Measurements from ENCODE around the gene CSNK1G3.

CSNK1G3 gene

DNA sequence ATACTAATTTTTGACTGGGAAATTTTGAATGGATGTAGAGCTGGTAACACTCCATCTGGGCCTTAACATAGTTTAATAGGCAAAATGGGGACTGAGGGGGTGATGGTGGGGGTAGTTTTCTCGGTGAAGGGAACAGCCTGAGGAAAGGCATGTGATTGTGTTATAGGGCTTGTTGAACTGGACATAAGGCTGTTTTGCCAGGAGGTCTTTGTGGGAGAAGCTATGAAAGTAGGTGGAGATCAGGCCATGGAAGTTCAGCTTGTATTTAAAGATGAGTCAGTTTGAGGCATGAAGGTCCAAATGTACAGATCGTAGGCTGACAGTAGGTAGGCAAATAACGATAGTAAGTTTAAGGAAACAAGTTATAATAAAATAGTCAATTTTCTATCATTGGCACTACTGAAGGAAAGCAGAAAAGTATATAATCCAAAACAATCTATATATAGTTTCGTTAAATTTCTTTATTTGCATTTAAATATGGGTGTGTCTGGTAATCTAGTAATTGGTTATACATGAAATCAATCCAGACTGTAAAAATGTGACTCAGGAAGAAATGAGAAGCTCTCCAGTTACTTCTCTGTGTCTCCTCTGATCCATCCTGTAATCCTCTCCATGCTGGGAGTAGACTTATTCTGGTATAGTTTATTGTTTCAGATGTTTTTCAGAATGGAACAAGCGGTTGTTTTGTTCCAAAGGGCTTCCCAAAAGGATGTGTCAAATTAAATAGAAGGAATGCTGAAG lies 2.8 kb downstream of the CSNK1G3 start:
- no peak for DNase-seq (ENCODE audit: low read depth)

DNA sequence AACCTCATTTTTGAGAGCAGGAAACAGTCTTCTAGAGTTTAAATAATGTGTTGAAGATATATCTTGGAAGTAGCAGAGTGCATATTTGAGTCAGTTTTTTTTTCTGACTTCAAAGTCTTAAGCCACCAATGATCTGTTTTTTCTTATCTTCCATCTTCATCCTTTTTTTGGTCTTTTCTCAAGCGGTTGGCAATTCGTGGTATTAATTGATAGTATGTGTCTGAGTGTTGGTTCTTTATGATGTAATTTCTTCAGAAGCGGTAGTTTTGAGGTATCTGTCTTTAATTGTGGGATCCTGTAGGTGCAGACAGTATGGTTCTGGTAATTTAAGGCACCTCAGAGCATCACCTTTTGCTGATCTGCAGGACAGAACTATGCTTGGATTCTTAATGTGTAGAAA lies 3.9 kb downstream of the CSNK1G3 start:
- no peak for DNase-seq (ENCODE audit: low read depth)

DNA sequence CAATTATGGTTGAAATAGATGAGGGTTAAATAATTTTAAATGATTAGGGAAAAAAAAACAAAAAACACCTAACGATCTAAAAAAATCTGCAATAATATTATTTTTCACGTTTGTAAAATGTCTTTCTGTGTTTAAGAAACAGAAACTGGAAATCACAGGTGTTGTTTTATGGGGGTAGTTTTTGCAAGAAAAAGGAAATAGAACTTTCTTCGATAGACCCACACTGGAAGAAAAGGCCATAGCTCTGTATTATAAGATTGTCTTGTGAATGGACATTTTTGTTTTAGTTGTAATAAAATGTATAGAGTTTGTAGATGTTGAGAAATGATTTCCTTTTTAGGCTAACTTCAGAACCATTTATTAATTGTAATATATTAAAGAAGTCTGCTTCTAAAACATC lies 5.5 kb downstream of the CSNK1G3 start:
- no peak for DNase-seq (ENCODE audit: low read depth)

DNA sequence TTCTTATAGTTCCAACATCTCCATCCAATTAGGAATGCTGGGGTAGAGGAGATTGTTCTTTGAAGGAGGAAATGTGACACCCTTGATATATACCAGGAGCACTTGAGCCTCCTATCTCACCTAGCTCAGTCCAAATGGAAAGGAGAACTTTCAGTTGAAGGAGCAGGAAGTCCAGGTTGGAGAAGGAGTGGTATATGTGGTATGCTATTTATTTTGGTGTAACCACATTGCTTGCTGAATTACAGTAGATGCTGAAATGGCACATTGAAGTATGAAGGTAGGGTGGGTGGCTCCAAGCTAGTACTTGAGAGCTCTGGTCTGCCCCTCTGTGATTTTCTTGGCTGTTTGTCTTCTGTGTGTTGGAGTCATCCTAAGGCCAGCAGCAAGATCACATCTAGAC lies 6.1 kb downstream of the CSNK1G3 start:
- DNase-seq (ENCODE audit: low read depth) = no peak

DNA sequence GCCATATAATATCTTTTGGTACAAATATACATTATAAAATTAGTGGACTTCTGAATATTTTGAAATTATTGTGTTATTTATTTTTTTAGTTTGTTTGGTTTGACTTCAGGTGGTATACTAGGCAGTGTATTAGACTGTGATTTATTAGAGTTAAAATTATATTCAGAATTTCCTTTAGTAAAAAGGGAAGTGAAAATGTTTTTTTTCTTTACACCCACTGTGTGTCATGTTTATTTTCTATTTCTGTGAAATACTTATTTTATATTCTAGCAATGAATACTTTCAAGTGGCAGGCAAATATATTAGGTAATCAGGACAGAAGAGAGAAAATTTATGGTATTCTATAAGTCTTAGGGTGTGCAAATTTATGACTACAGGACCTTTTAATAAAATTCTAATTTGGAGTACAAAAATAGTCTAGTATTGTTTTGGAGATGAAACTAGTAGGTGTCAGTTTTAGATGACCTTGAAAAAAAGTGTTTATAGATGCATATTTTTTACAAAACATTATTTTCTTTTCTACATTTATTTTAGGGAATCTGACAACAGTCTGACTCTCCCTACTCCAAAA lies 8.8 kb downstream of the CSNK1G3 start:
- DNase-seq (ENCODE audit: low read depth) = no peak

DNA sequence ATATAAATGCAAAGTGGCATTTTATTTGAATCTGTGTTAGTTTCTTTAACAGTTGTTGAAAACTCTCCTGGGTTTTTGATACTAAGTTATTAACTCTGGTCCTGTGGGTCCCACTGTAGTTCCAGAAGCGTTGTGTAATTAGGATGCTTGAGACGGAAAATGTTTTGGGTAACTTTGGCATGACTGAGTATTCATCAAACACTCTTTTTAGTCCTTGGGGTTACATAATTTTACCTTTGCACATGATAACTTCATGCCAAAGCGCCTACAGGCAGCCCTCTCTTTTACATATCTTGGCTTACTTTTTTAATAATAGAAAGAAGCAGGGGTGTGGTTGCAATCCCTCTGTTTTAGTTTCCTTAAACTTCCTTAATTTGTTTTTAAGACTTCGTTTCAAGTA lies 12.2 kb downstream of the CSNK1G3 start:
- no peak for DNase-seq (ENCODE audit: low read depth)

DNA sequence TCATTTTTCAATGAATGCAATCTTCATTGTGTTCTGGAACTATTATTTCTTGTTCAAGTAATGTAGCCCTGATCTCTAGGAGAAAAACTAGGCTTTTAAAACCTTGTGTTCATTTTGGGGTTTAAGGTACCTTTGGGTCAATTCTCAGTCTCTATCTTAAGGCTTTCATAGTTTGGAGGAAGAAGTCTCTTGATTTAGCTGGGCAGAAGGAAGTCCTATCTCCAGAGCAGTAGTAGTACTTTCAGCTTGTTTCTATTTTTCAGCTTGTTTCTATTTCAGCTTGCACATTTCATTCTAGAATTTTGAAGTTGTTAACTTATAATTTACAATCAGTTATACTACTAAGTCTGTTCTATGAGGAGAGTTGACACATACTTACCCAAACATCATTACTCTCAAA lies 15.2 kb downstream of the CSNK1G3 start:
- DNase-seq (ENCODE audit: low read depth) = no peak

DNA sequence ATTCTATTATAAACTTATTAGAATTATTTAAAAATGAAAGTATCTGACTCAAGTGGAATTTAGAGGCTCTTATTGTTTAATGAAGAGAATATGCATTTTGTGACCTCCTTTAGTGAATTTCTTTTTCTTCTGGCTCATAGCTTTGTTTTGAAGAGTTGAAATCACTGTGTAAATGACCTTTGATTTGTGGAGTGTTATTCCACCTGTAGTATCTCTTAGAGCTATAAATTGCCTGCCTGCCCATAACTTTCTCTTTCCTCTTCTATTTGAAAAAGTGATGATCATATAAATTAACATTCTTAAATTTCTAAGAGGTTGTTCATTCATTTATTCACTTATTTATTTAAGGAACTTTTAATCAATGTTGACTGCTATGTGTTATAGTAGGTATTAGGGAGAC lies 16.1 kb downstream of the CSNK1G3 start:
- no peak for DNase-seq (ENCODE audit: low read depth)

DNA sequence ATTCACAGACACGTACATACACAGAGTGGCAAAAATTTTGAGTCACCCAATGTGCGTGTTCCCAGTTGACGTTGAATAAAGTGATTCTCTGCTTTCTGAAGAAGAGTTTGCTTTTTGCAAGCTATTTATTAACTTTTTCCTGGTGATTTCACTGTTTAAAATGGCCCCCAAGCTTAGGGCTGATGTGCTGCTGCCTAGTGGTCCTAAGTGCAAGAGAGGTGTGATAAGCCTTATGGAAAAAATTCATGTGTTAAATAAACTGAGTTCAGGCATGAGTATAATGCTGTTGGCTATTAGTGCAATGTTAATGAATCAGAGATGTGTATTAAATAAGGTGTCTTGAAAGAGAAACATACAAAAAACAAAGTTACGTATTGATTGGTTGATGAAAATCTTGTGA lies 16.9 kb downstream of the CSNK1G3 start:
- DNase-seq (ENCODE audit: low read depth) = no peak

DNA sequence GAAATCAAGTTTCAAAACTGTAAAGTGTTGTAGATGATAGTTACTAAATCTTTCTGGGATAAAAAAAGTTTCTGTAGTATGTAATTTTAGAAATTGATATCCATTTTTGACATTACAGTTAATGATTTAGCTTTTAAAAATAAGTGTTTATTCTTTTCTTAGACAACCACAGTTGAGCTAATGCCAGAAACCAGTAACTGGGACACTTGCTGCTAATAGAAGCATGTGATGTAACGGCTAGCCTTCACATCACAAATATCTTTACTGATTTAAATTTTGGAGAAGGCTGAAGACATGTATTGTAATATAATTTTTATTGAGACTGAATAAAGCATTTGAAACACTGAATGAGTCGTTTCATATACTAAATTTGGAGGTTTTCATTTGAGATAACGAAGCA lies 18.8 kb downstream of the CSNK1G3 start:
- DNase-seq (ENCODE audit: low read depth) = no peak

DNA sequence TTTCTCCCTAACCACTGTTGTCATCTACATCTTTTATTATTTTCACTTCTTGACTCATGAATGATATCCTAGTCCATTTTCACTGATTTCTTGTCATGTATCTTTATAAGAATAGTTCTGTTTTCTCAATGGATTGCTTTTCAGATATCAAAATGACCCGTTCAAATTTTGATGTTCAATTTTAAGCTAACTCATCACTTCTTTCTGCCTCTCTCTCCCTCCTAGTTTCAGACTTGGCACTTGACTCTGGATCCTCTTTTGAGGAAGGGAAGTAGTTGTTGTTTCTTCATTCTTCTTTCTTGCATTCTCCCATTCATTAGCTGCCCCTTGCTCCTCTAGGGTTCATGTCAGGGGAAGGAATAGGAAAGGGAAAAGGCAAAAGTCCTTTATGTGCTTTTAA lies 23.7 kb downstream of the CSNK1G3 start:
- DNase-seq (ENCODE audit: low read depth) = no peak

DNA sequence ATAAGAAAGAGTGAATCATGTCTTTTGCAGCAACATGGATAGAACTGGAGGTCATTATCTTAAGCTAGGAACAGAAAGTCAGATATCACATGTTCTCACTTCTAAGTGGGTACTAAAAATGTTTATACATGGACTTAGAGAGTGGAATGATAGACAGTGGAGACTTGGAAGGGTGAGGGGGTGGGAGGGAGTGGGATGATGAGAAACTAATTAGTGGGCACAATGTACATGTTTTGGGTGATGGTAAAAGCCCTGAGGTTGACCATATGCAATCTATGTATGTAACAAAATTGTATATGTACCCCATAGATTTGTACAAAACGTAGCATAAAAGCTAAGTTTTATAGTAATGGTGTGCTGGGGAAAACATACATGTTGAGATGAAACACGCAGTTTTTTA lies 25.3 kb downstream of the CSNK1G3 start:
- DNase-seq (ENCODE audit: low read depth) = no peak

DNA sequence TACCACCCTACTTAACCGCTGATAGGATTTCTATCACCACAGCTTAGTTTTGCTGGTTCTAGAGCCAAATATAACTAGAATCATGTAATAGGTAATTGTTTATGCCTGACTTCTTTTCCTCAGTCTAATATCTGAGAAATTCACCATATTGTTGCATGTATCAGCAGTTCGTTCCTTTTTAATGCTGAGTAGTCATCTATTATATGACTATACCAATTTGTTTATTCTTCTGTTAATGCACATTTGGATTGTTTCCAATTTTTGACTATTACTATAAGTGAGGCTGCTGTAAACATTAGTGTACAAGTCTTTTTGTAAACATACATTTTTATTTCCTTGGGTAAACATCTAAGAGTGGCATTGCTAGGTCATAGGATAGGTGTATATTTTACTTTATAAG lies 25.9 kb downstream of the CSNK1G3 start:
- no peak for DNase-seq (ENCODE audit: low read depth)

DNA sequence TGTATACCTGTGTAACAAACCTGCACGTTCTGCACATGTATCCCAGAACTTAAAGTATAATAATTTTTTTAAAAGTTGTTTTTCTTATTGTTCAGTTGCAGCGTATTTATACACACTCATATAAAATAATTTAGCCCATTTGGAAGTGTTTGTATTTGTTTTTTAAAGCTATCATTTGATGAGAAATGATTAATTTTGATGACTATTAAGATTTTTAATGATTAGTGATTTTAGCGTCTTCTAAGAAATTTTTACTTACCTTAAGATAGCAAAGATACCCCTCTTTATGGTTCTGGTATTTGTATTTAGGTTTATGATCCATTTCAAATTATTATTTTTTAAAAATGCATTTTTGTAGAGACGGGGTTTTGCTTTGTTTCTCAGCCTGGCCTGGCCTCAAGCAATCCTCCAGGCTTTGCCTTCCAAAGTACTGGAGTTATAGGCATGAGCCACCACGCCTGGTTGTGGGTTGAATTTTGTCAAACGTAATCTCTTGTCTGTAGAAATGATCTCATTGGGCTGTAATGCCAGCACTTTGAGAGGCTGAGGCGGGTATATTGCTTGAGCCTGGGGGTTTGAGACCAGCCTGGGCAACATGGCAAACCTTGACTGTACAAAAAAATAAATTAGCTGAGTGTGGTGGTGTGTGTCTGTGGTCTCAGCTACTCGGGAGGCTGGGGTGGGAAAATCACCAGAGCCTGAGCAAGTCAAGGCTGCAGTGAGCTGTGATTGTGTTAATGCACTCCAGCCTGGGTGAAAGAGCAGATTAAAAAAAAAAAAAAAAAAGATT lies 26.9 kb downstream of the CSNK1G3 start:
- DNase-seq (ENCODE audit: low read depth) = no peak

DNA sequence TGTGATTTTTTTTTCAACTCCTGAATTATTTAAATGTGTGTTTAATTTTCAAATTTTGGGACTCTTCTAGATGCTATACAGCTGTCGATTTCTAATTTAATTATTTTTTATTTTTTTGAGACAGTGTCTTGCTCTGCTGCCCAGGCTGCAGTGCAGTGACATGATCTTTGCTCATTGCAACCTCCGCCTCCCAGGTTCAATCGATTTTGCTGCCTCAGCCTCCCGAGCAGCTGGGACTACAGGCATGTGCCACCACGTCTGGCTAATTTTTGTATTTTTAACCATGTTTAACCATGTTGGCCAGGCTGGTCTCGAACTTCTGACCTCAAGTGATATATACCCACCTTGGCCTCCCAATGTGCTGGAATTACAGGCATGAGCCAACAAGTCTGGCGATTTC lies 28.6 kb downstream of the CSNK1G3 start:
- no peak for DNase-seq (ENCODE audit: low read depth)

DNA sequence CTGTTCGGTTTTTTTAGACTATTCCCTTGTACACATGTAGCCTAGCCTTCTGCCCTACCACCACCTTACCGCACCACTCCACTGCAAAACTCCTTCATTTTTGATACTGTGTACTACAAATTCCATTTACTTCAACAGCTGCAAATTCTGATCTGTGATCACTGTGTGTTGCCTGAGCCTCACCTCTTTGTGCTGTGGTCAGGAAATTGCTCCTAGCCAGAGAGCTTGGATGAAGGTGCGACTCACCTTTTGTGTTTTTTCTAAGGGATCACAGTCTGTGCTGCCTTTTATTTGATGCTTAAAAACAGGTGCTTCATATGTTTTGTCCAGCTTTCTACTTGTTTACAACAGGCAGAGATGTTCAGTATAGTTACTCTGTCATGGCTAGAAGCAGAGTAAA lies 31.5 kb downstream of the CSNK1G3 start:
- DNase-seq (ENCODE audit: low read depth) = no peak

DNA sequence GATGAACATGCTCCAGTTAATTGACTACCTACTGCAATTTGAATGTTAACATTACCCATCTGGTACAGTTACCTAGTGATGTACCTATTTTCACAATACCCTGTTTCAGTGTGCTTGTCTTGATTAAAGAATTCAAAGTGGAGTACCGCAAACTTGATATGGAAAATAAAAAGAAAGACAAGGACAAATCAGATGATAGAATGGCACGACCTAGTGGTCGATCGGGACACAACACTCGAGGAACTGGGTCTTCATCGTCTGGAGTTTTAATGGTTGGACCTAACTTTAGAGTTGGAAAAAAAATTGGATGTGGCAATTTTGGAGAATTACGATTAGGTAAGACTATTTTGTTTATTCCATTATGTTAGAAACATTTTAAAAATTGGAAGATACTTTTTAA lies 33.5 kb downstream of the CSNK1G3 start:
- DNase-seq (ENCODE audit: low read depth) = peak; percentile 2

DNA sequence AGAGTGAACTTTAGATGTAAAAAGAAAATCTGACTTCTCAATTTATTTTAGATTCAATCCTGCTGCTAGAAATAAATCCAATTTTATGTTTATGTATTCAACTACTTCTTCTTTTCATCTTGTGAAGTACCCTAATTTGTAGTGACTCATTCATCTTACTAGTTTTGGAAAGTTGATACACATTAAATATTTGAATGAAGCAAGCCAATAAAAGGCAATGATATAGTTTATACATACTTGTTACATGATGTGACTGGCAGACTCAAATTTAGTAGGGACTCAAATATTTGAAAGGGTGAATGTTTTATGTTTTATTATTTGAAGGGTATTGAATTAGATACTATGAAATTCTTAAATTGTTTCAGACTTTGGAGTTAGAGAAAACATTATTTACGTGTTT lies 34.7 kb downstream of the CSNK1G3 start:
- peak; percentile 3 for DNase-seq (ENCODE audit: low read depth)

DNA sequence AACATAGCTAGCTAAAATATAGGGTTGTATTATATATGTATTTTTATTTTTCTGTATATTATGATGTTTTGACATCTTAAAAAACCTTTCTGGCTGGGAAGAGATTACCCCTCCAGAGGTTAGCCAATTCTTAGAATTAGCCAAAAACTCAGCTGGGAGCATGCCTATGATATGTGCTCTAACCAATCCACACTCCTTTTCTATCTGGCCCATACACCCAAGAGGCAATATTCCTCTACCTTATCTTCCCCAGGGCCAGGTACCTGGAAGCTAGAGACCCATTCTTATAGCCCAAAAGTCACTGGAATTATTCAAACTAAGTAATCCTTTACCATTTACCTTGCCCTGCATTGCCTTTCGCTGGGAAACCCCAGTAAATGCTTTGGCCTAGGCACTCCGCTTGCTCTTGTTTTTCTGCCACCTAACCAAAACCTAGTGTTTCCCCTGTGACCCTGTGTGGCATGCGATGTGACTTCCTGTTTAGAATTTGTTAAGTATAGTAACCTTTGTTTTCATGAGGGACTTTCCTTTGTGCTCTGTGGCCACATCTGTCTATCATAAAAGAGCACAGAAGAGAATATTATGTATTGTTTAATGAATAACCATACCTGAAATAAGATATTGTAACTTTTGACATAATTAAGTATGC lies 37.4 kb downstream of the CSNK1G3 start:
- no peak for DNase-seq (ENCODE audit: low read depth)

DNA sequence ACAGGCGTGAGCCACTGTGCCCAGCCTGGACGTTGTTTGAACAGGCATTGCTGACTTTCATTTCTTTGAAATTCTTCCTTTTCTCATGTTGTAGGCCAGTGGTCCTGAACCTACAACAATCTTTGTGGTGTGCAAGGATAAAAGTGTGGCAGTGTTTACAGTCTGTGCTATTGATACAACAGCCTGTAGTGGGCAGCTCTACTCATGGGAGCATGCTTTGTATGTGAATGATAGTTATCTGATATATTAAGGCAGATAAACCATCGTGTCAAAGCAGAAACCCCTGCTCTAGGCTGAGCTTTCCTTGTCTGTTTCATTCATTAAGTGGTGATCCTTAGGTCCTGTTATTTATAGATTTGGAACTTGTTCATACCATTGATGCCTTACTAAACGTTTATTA lies 42.6 kb downstream of the CSNK1G3 start:
- DNase-seq (ENCODE audit: low read depth) = no peak

DNA sequence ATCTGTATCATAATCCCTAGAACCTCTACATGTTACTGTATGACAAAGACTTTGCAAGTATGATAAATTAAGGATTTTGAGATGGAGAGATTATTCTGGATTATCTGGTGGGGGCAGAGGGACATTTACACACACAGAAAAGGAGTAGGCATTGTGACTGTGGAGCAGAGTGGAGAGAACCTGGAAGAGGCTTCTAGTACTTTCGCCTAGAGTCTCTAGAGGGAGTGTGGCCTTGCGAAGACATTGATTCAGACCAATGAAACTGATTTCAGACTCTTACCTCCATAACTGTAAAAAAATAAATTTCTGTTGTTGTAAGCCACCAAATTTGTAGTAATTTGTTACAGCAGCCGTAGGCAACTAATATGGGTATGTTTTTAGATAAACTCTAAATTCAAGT lies 45.9 kb downstream of the CSNK1G3 start:
- no peak for DNase-seq (ENCODE audit: low read depth)

DNA sequence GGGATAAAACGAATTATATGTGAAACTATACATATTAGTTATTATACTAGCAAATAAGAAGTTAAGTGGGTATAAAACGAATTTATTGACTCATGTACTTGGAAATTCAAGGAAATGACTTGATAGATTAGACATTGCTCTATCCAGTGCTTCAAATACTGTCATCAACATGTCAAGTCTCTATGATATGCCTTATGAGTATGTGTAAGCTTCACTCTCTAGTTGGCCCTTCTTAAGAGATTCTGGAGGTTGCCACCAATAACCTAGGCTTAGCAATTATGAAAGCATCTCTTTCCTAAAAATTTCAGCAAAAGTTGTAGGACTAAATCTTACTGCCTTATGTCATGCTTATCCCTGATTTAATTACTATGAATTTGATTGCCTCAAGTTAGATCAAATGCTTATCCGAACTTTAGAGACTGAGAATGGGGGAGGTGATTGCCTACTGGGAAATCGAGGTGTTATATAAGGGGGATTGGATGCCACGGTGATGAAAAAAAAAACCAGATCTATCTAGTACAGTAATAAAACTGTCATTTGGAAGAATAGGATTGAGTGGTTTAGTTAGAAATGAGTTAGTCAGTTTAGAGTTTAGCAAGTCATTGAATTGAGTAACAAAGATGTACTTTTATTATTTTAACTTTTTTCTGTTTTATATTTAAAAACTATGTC lies 46.9 kb downstream of the CSNK1G3 start:
- DNase-seq (ENCODE audit: low read depth) = no peak

DNA sequence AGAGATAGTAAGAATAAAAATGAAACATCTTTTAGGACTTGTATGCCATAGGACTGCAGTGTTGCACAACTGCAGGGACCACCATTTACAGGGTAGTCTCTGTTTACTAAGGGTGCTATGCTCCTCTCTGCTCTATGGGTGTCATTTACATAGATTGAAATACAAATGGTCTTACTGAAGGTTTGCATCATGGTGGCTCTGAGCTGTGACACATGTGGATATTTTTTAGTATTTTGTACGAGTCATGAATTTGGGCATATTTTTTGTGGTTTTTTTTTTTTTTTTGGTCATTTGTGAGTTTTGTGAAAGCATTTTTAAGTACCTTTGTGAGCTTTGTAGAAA lies 47.4 kb downstream of the CSNK1G3 start:
- DNase-seq (ENCODE audit: low read depth) = no peak

Data from fibroblast of gingiva (primary cell).